MCF 10A (cell line): ENCODE measurements around the gene SP8. TPM values are rescaled to one million over a fixed set of nuclear protein-coding genes. Genes with fewer than 3 reads are reported as not detected.

Experiments used
- BruUV-seq: library from RNA; stranded (reverse); fragments of 400-500 nt; replicated peaks from 2 replicates; lab custom pipeline; 2021; lab: Mats Ljungman, UMichigan
- CTCF ChIA-PET: fragments of 300-600 bp; sonication (Branson Sonifier 250); formaldehyde crosslinking; extraction: SDS; loops from one replicate; lab custom pipeline; 2021; ENCODE audit warnings: antibody characterized with exemption, inconsistent platforms; lab: Yijun Ruan, JAX
- POLR2A ChIA-PET: fragments of 300-600, 350-650 bp; sonication (Branson Sonifier 250); formaldehyde crosslinking; extraction: SDS; loops from one replicate; lab custom pipeline; 2020; ENCODE audit warnings: antibody characterized with exemption, inconsistent platforms; lab: Yijun Ruan, JAX
- DNase-seq: peaks from one replicate; pipeline ENCODE4 v3.0.0-alpha.2; 2018; ENCODE audit not compliant: unreplicated experiment
- H3K27ac Mint-ChIP-seq: one replicate; pipeline ENCODE4 v1.8.0; 2022; ENCODE audit warnings: mild to moderate bottlenecking, low read depth, mixed read lengths; ENCODE audit not compliant: unreplicated experiment
- H3K27me3 Mint-ChIP-seq: one replicate; pipeline ENCODE4 v1.8.0; 2022; ENCODE audit warnings: mixed read lengths; ENCODE audit not compliant: insufficient read depth, unreplicated experiment
- H3K36me3 Mint-ChIP-seq: one replicate; pipeline ENCODE4 v1.8.0; 2022; ENCODE audit warnings: mild to moderate bottlenecking, moderate library complexity, mixed read lengths; ENCODE audit not compliant: insufficient read depth, unreplicated experiment
- H3K4me1 Mint-ChIP-seq: one replicate; pipeline ENCODE4 v1.8.0; 2022; ENCODE audit warnings: mixed read lengths; ENCODE audit not compliant: insufficient read depth, unreplicated experiment
- H3K4me3 Mint-ChIP-seq: one replicate; pipeline ENCODE4 v1.8.0; 2022; ENCODE audit warnings: mild to moderate bottlenecking, moderate library complexity, mixed read lengths; ENCODE audit not compliant: unreplicated experiment
- H3K9me3 Mint-ChIP-seq: one replicate; pipeline ENCODE4 v1.8.0; 2022; ENCODE audit warnings: mixed read lengths; ENCODE audit not compliant: unreplicated experiment
- CTCF ChIP-seq: fragments of 200-600 bp; IDR thresholded peaks from one replicate; pipeline ENCODE4 v1.8.0; 2022; ENCODE audit warnings: antibody characterized with exemption, mild to moderate bottlenecking; ENCODE audit not compliant: unreplicated experiment
- intact Hi-C: fragments of 100-400 bp; cut with micrococcal nuclease; formaldehyde crosslinking; loops from 2 replicates; pipeline ENCODE4 v1.14.1; 2022
- total RNA-seq: library from RNA; stranded (reverse); gene quantifications from 2 replicates; pipeline ENCODE4 v1.2.3, GENCODE V29; 2022

SP8 gene
- total RNA-seq, 1 experiment from 2014 or later = 0.16 TPM

GRCh38 chr7:20831956-20832355 is 45.3 kb upstream of the SP8 start:
- Mint-ChIP-seq H3K4me3 (no peak overlapping the region), H3K4me1 (no peaks in the 10 kb centered on the region), H3K36me3 (no peaks in the 10 kb centered on the region), H3K9me3 (no peaks in the 10 kb centered on the region), H3K27ac (no peak overlapping the region), H3K27me3 (no peaks in the 10 kb centered on the region)
- POLR2A ChIA-PET = no interaction called here
- CTCF ChIA-PET = interaction anchor here (0.6 to 1.9 kb wide), 6 partner anchors 51 to 1118 kb away, joined by 3 to 5 read pairs (median 4); no protein-coding TSS in a partner anchor
- no peak for TF ChIP-seq CTCF
- intact Hi-C loops = loop anchor here (5.0 to 10.0 kb wide), 2 partner anchors 235 to 423 kb away; no protein-coding TSS in a partner anchor
- no peak for DNase-seq
- no TSS peak for BruUV-seq

DNA sequence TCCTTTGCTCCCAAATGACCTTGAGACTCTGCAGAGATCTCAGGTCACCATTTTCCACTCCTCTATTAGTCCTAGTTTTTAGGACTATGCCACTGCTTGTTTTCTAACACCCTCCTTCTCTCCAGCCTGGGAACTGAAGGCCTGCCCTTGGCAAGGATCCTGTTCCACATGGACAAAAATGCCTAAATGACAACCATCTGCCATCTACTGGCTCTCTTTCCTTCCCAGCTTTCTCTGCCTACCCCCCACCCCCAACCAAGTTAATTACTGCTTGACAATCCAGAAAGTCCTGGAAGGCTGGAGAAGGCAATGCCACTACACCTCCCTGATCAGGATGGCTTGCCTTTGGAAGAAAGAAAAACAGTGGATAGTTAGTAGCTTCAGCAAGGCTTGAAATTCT is 44.8 kb upstream of the SP8 start:
- Mint-ChIP-seq H3K9me3 (no peaks in the 10 kb centered on the region), H3K4me1 (no peaks in the 10 kb centered on the region), H3K4me3 (no peak overlapping the region), H3K27ac (no peak overlapping the region), H3K27me3 (no peaks in the 10 kb centered on the region), H3K36me3 (no peaks in the 10 kb centered on the region)
- CTCF ChIA-PET = interaction anchor here (0.6 to 1.9 kb wide), 2 partner anchors 194 to 1118 kb away, joined by 4 to 5 read pairs; no protein-coding TSS in a partner anchor
- intact Hi-C loops = loop anchor here (5.0 to 10.0 kb wide), 2 partner anchors 234 to 423 kb away; no protein-coding TSS in a partner anchor
- TF ChIP-seq CTCF = no peak
- POLR2A ChIA-PET = no interaction called here
- BruUV-seq = no TSS peak
- DNase-seq = no peak

DNA sequence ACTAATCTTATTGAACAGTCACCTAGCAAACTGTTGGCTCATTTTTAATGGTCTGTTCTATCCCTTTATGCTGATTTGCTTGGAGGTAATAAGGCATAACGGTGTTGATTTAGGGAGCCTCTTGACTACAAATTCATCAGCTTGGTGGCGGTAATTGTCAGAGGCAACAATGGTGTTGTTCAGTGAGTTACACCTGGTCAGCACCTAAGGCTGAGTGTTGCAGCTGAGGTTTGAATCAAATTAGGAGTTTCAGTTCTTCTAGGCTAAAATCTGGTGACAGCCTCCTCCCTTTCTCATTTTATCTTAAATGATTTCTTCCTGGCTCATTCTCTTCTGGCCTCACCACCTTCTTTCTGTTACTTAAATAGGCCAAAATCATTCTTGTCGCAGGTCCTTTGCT is 42.3 kb upstream of the SP8 start:
- Mint-ChIP-seq H3K27me3 (no peaks in the 10 kb centered on the region), H3K9me3 (no peaks in the 10 kb centered on the region), H3K36me3 (no peaks in the 10 kb centered on the region), H3K4me3 (no peak overlapping the region), H3K4me1 (no peaks in the 10 kb centered on the region), H3K27ac (no peak overlapping the region)
- intact Hi-C loops = no loop called here
- POLR2A ChIA-PET = interaction anchor here (0.5 kb wide), 1 partner anchor 1120 kb away, joined by 3 read pairs; no protein-coding TSS in a partner anchor
- no TSS peak for BruUV-seq
- CTCF ChIA-PET = interaction anchor here (0.6 to 1.2 kb wide), 3 partner anchors 365 to 425 kb away, joined by 3 to 4 read pairs (median 3); no protein-coding TSS in a partner anchor
- DNase-seq = no peak
- TF ChIP-seq CTCF = no peak

DNA sequence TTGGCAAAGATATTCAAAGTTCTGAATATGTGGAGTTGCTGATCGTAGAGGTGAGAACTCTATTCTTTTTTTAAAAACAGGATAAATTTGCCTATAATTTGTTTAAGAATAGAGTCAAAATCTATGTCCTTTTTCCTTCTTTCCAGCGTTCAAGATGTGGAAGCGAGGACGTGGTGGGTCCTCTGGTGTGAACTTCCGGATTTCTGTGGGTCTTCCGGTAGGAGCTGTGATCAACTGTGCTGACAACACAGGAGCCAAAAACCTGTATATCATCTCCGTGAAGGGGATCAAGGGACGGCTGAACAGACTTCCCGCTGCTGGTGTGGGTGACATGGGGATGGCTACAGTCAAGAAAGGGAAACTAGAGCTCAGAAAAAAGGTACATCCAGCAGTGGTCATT is 40.5 kb upstream of the SP8 start:
- DNase-seq = no peak
- no peak for TF ChIP-seq CTCF
- no TSS peak for BruUV-seq
- no peaks in the 10 kb centered on the region for H3K4me1 Mint-ChIP-seq
- no peak overlapping the region for H3K4me3 Mint-ChIP-seq
- ChIA-PET CTCF (interaction anchor here (2.1 kb wide), 1 partner anchor 8 kb away, joined by 7 read pairs; no protein-coding TSS in a partner anchor), POLR2A (no interaction called here)
- intact Hi-C loops = no loop called here
- H3K36me3 Mint-ChIP-seq = no peaks in the 10 kb centered on the region
- no peak overlapping the region for H3K27ac Mint-ChIP-seq
- no peaks in the 10 kb centered on the region for H3K9me3 Mint-ChIP-seq
- H3K27me3 Mint-ChIP-seq = no peaks in the 10 kb centered on the region
